GM18909 (cell line): ENCODE results near the gene TOM1.
A peak's percentile ranks its signal among the peaks of the same experiment; 100 is the strongest.

ENCODE experiments used
- ATAC-seq: cut with Tn5 transposase; IDR thresholded peaks from one replicate; pipeline ENCODE4 v1.9.1; 2021; ENCODE audit warnings: mild to moderate bottlenecking; ENCODE audit not compliant: unreplicated experiment, poor library complexity

TOM1 gene

DNA sequence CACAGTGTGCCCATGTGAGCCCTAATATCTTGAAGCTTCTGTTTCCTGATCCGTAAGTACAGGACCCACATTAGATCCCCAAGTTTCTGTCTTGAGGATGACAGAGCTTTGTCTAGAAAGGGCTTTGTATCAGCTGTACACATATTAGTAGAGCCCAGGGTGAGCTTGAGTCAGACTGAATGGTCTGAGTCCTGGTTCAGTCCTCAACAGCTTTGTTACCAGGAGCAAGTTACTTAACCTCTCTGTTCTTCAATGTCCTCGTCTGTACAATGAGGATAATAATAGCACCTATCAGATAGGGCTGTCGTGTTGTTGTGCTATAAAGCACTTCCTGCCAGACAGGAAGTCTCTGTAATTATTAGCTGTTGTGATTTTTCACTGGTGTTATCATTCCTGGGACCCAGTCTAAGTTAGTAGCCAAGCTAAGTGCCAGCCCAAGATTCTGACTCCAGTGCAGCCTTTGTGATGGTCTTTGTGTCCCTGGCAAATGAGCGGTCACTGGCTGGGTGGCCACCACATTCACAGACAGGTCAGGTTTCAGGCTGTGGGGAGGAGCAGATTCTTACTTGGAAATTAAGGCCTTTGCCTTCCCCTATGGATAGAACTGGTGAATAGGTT is 6.8 kb downstream of the TOM1 start:
- no peak for ATAC-seq

DNA sequence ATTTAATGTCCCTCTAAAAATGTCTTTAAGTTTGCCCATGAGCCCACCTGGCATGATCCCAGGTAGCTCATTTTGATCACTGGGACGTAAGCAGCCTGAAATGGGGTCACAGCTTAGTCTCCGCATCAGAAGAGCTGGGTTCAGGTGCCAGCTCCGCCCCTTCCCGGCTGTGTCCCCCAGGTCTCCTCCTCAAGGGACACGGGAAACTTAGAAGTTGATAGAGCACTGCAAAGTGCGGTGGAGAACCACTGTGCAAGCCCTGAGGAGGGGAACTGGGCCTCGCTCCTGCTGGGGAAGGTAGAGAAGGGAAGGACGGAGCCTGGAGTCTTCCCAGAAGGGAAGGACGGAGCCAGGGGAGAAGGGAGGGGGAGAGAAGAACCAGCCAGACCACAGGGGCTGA is 7.7 kb downstream of the TOM1 start:
- ATAC-seq, result no peak

DNA sequence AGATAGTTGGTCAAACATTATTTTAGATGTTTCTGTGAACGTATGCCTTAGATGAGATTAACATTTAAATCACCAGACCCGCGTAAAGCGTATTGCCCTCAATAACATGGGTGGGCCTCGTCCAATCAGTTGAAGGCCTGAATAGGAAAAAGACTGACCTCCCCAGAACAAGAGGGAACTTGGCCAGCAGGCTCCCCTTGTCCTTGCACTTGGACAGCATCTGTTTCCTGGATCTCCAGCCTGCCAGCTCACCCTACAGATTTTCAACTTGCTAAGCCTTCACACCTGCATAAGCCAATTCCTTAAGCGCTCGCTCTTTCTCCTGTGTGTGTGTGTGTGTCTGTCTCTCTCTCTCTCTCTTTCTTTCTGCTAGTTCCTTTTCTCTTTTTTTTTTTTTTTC is 8.2 kb downstream of the TOM1 start:
- no peak for ATAC-seq

DNA sequence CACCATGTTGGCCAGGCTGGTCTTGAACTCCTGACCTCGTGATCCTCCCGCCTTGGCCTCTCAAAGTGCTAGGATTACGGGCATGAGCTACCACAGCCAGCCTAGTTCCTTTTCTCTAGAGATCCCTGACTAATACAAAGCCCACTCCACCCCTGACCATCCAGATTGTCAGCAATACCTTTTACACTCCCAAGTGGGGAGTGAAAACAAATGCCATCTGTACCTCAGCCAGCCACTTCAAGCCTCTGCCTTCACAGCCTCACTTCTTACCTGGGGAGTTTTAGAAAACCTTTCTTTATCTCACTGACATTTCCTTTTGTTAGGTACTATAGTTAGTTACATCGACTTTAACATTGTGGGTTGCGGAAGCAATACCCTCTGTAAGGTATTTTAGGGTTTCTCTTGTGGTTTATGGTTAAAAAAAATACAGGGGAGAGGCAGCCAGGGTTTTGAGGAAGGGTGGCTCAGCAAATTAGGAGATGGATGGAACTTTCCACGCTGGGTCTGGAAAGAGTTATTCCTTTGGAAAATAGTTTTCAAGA is 8.9 kb downstream of the TOM1 start:
- ATAC-seq, result peak; percentile 57

DNA sequence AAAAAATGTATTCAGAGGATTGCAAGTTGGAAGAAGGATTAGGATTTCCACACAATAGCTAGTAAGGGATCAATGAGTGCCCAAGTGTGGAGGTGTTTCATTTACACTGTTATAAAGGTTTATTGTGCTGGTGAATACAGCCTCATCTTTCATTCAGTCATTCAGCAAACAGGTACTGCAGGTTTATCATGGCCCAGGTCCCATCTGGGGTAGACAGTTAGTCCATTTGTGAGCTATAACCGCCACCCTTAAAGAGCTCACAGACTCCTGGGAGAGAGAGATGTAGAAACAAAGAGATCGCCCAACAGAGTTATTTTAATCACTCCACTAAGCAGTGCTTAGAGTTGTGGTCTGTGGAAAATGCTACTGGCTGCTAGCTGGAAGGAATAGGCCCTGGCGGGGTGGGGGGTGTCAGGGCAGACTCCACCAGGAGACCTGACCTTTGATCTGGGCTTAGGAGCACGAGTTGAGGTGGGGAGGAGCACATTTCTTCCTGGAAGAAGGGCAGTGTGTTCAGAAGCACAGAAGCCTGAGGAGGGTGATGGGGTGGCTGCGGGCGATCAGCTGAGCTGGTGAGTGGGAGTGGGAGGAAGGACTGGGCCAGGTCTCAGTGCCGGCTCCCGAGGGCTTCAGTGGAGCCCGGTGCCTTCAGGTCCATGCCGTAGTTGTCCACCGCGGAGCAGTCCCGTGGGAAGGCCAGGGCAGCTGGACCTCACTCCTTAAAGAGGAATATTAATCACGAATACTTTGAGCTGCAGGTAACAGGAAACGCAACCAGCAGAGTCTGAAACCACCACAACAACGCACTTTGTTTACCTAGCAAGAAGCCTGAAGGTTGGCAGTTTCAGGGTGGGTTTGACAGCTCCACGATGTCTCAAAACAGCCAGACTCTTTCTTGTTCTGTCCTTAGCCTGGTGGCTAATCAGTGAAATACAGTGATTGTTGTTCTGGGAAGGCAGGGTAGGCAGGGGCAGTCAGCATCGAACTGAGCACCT is 11.2 kb downstream of the TOM1 start:
- no peak for ATAC-seq

DNA sequence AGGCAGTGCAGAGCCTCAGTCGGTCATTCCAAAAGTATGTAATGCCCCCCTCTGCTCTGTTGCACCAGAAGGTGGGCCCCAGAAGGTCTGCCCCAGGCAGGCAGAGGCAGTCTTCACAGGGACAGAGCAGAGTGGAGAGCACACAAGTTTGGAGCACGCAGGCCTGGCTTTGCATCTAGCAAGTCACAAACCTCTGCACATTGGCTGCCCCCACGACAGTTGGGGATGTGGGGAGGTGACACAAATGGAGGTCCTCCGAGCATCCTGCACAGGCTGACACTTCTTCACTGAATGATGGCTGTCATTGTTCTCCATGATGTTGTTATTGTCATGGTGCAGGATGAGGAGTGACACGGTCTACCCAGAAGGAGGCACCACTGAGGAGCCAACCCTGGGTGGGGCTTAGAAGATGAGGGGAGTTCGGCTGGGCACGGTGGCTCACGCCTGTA is 11.9 kb downstream of the TOM1 start:
- no peak for ATAC-seq

DNA sequence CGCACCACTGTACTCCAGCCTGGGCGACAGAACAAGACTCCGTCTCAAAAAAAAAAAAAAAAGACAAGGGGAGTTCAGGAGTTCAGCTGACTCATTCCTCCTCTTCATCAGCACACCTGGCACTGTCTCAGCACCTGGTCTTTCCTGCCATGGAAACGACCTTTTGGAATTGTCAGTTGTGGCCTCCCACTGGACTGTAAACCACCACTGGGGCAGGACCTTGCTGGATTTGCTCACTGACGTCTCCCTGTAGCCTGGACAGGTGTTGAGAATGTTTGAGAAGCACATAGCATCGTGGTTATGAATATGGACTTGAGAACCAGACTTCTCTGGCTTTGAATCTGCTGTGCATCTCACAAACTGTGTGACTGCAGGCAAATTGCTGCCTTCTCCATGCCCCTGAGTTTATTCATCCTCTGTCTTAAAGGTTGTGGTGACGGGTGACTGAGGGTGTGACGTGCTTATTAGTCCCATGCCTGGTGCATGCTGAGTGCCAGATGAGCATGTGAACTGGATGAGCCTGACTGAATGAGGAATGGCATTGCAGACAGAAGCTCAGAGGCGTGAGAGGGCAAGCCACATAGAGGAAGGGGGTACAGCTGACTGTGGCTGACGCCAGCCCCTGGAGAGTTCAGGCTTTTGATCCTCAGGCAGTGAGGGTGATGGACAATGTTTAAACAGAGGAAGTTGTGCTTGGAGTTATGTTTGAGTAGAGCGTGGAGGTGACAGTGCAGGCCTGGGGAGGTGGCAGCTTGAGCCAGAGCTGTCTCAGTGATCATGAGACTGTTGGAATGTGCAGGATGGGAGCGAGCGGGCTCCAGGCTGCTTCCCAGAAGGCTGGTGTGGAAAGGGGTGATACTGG is 12.7 kb downstream of the TOM1 start:
- ATAC-seq, result no peak

DNA sequence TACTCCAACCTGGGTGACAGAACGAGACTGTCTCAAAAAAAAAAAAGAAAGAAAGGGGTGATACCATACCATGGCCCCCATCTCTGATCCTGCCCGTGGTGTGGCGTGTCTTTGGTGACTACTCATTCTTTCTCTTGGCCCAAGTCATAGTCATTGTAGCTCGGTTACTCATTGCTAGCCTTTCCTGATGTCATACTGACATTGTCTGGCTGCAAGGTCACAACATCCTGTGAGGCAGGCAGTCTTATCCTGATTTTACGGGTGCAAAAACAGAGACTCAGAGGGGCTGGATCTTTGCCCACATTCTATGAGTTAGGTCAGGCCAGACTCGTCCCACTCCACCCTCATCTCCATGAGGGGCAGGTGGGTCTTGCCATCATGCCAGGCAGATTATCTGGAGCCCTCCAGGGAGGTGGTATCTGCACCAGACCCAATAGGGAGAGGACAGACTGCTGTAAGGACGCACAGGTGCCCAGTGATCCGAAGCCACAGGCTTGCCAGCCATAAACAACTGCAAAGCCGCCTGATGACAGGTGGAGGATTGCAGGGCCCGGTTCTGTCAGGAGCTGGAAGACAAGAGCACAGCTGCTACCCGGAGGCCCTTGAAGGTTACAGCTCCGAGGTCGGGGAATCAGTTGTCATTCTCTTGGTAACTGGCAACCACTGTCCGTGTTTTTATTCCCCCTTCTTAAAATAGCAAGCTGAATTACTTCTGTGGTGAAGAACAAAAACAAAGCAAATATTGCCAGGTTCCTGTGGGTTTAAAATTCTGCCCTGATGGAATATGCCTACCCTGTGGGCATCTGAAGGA is 13.8 kb downstream of the TOM1 start:
- no peak for ATAC-seq

DNA sequence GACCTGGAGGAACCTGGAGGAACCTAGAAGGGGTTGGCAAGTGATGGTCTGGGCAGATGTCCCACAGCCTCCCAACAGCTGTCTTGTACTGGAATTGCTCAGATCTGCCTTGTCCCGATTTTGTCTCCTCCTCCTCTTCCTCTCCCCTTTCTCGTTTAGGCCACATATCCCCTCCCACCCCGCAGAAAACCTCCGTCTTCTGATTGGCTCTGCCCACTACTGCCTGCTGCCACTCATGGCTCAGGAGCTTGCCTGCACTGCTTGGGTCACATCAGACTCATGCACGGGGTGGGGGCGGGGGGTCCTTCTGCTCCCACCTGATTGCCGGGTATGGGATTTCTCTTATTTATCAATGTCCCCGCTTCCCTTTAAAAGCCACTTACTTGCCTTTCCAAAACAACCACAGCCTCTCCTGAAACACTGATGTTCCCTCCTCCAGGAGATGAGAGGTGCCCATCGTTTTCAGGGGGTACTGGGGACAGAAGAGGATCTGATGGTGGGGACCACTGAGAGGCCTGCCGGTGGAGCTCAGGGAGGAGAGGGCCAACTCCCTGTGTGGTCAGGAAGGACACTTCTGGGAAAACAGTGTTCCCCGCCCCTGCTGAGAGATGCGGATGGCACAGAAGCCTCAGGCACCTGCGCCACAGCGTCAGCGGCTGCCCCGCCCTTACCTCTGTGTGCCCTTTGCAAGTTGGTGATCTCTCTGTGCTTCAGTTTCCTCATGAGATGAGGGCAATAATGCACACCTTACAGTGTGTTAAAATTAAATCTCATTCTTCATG is 14.7 kb downstream of the TOM1 start:
- ATAC-seq, result no peak

DNA sequence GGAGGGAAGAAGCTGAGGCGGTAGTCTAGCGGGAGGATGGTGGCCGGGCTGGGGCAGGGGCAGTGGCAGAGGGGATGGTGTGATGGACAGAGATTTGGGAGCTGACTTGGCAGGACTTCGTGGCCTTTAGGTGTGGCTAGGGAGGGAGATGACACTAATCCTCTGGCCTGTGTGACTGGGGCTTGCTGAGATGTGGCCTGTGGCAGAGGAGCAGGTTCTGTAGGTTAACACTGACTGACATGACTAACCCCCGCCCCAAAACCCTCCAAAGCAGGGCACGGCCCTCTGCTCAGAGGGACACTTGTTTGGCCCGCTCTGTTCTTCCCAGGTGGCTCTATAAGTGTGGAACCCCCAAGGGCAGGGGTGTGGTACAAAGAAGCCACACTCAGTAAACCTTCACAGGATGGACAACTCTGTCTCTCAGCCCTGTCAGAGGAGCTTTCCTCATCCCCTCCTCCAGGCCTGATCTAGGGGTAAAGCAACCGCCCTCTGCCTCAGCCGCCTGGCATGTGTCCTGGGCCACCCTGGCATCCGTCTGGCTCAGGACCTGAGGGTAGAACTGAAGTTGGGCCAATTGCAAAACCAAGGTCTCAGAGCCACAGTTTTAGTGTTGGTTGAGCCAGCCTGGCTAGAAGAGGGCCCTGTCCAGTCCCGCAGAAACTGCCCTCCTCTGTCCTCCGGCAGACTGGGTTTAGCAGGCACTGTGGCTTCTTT is 15.6 kb downstream of the TOM1 start:
- no peak for ATAC-seq

DNA sequence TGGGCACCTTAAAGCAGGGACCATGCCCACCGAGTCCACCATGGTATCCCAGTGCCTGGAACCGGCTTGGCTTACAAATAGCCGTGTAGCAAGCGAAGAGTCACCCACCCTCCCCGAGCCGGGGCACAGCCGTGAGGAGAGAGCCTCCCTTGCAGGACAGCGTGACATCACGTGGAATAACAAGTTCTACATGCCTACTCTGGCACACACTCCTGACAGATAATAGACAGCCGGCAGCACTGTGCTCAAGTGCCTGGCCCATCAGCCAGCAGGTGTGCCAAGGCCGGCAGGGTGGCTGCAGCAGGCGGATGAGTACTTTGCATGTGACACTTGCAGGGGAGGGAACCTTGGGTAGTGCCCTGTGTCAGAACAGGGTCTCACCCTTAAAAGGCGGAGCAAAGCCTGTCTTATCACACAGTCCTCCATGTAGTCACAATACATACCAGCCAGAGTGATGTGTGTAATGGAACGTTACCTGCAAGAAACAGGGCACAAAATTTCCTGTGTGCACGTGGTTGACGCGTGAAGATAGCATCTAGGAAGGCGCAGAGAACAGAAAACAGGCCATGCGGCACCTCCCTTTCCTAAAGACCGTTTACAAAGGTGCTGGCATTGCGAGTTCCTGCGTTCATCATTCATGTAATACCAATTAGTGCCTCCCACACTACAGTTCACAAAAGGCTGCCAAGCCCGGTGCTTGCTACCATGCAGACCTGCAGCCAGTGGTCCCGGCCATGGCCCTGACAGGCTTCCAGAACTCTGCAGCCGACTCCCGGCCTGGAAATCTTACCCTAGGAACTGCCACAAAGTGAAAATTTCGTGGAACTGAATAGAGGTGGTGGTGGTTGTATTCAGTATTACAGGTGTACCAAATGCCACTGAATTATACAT is 16.4 kb downstream of the TOM1 start:
- ATAC-seq, result no peak

DNA sequence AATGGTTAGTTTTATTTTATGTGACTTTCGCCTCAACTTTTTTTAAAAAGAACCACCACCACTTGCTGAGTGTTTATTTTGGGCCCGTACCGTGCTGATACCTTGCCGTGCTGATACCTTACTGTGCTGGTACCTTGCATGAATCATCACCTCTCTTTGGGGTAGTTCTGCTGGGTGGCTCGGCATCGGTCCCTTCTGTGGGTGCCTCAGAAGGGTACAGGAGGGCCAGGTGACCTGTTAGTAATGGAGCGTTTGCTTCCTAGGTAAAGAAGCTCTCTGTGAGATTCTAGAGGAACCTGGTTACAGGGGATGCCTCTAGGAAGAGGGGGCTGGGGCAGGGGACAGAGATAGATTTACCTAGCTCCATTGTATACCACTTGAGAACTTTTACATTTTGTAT is 17.1 kb downstream of the TOM1 start:
- ATAC-seq, result no peak

DNA sequence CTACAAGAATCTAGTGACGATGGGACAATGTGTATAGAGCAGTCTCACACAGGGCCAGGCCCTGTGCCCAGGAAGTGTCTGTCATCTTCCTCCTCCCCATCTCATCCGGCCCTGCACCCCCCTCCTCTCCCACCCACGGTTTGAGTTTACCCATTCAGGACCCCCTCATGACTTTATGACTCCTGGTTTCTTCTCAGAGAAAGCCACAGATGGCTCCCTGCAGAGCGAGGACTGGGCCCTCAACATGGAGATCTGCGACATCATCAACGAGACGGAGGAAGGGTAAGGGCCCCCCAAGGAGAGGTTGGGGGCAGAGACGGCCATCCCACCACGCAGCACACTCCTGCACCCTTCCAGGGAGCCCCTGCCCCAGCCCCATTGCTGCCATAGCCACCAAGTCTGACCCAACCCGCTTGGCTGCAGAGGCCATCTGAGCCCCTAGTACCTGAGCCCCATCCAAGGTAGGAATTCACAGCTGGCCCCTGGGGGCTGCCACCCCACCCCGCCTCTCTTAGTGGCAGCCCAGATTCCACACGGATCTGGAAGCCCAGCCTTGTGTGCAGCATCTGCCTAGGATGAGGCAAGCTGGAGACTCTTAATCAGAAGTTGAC is 18.1 kb downstream of the TOM1 start:
- no peak for ATAC-seq

DNA sequence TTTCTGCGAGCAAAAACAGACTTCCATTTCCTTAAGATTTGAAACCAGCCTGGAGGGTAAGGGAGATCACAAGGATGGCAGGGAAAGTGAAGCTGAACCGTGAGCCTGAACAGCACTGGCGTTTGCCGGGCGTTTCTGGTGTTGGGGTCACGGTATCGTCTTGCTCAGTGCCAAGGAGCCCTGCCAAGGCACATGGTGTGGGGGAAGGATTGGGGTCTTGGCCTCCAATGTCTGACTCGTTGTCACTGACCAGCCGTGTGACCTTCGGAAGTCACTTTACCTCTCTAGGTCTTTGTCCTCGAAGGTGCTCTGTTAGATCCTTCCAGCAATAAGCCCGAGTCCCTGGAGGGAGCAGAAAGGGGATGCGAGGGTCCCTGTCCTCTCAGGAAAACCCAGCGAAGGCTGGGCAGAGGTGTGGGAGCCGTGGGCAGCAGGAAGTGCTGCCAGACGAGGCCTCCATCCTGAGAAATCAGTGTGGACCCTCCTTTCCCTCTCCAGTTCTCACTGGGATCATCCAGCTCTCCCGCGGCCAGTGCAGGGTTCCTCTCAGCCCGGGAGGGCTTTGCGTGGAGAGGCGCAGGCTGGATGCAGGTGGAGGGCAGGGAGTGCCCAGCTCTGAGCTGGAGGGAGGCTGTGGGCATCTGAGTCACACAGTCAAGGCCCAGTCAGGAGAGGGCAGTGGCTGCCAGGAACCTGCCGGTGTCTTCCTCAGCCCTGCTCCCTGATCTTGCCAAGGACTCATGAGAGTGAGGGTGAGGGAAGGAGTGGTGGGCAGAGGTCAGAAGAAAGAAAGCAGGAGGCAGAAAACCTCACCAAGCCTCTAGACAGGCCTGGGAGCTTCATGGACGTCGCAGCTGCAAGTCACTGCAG is 18.9 kb downstream of the TOM1 start:
- ATAC-seq, result no peak

DNA sequence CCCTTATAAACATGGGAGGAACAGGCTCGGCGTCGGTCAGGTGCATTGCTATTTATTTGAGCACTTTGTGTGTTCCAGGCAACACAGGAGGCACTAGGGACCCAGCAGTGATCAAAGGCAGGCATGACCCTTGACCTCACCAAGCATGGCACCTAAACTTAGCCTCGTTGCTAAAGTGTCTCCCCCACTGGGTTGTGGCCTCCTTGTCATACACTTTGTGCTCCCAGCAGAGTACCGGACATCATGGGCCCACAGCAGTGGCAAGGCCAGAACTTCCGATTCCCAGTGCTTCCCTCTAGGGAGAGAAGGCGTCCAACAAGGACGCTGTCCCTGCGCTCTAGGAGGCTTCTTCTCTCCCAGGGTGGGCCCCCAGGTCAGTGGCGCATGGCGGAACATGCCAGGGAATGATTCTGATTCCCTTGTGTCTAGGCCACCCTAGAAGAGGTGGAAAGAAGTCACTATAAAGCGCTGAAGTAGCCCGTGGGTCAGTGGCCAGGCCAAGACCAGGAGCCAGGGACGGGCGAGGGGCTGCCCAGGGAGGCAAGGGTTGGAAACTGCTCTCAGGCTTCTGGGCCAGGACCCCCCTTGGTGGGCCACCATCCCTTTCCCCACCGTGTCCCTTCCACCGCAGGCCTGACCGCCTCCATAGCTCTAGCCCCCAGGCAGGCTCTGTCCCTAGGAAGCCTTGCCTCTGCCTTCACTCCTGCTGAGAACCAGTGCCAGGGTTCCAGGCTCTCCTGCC is 19.7 kb downstream of the TOM1 start:
- ATAC-seq, result no peak
